Activated T-cell treated with anti-CD3 and anti-CD28 coated beads, Interleukin-2, amount 50 U/mL, for 72 hours (primary cell): Measurements from ENCODE around the gene ECM2. TPM values are rescaled to one million over a fixed set of nuclear protein-coding genes. Genes with fewer than 3 reads are reported as not detected.
A peak's percentile ranks its signal among the peaks of the same experiment; 100 is the strongest.

Experiments
- ATAC-seq, 2 donors: fragments of 150-1000 bp; cut with Tn5 transposase; replicated peaks in 1 of 2; 2 replicates each; pipeline ENCODE4 v1.10.0; 2021; ENCODE audit warnings: moderate library complexity in 2 of 2, mild to moderate bottlenecking in 1 of 2
- DNase-seq, 2 donors: peaks; one replicate each; pipeline ENCODE4 v3.0.0; 2021 to 2022; ENCODE audit warnings: mixed read lengths in 1 of 2
- H3K27ac Mint-ChIP-seq: one replicate; pipeline ENCODE4 v1.8.0; 2022; ENCODE audit warnings: mild to moderate bottlenecking, moderate library complexity, mixed read lengths
- H3K27me3 Mint-ChIP-seq: one replicate; pipeline ENCODE4 v1.8.0; 2022; ENCODE audit warnings: low read depth, mixed read lengths
- H3K36me3 Mint-ChIP-seq, 2 donors: one replicate each; pipeline ENCODE4 v1.8.0; 2022; ENCODE audit warnings: mixed read lengths in 2 of 2, mild to moderate bottlenecking in 1 of 2; ENCODE audit not compliant: insufficient read depth in 2 of 2
- H3K4me1 Mint-ChIP-seq: one replicate; pipeline ENCODE4 v1.8.0; 2022; ENCODE audit warnings: low read depth, mixed read lengths
- H3K4me3 Mint-ChIP-seq, 2 donors: one replicate each; pipeline ENCODE4 v1.8.0; 2022; ENCODE audit warnings: mild to moderate bottlenecking in 2 of 2, mixed read lengths in 2 of 2, moderate library complexity in 2 of 2
- H3K9me3 Mint-ChIP-seq, 2 donors: one replicate each; pipeline ENCODE4 v1.8.0; 2022; ENCODE audit warnings: mixed read lengths in 2 of 2
- total RNA-seq, 2 donors: library from RNA; stranded (reverse); gene quantifications; one replicate each; pipeline ENCODE4 v1.2.3, GENCODE V29; 2022

Gene ECM2
- total RNA-seq, 2 donors from 2014 or later, result not detected

GRCh38 chr9:92506184-92506857 lies 29.5 kb downstream of the ECM2 start:
- no peaks in the 10 kb centered on the region for H3K4me1 Mint-ChIP-seq
- H3K27me3 Mint-ChIP-seq, result no peaks in the 10 kb centered on the region
- no peaks in the 10 kb centered on the region for H3K9me3 Mint-ChIP-seq

GRCh38 chr9:92504881-92505280 lies 30.9 kb downstream of the ECM2 start:
- H3K36me3 Mint-ChIP-seq, result no peaks in the 10 kb centered on the region
- H3K9me3 Mint-ChIP-seq, result no peaks in the 10 kb centered on the region

More at GRCh38 chr9:92506184-92506857, 29.5 kb downstream of the ECM2 start:
- DNase-seq (no peak), ATAC-seq (no peak)
- Mint-ChIP-seq H3K4me3 (no peak overlapping the region), H3K27ac (no peak overlapping the region), H3K36me3 (no peaks in the 10 kb centered on the region)

GRCh38 chr9:92503156-92503555 lies 32.6 kb downstream of the ECM2 start:
- no peaks in the 10 kb centered on the region for H3K36me3 Mint-ChIP-seq
- H3K27me3 Mint-ChIP-seq, result no peaks in the 10 kb centered on the region
- ATAC-seq (no peak), DNase-seq (no peak)
- H3K4me3 Mint-ChIP-seq, result no peak overlapping the region
- no peaks in the 10 kb centered on the region for H3K4me1 Mint-ChIP-seq
- no peaks in the 10 kb centered on the region for H3K9me3 Mint-ChIP-seq
- H3K27ac Mint-ChIP-seq, result no peak overlapping the region

More at GRCh38 chr9:92504881-92505280, 30.9 kb downstream of the ECM2 start:
- no peaks in the 10 kb centered on the region for H3K27me3 Mint-ChIP-seq
- DNase-seq (no peak), ATAC-seq (no peak)
- H3K4me1 Mint-ChIP-seq, result no peaks in the 10 kb centered on the region
- no peak overlapping the region for H3K4me3 Mint-ChIP-seq
- no peak overlapping the region for H3K27ac Mint-ChIP-seq

- Mint-ChIP-seq H3K4me3 (no peak overlapping the region), H3K27ac (no peak overlapping the region), H3K9me3 (no peaks in the 10 kb centered on the region), H3K27me3 (no peaks in the 10 kb centered on the region), H3K36me3 (no peaks in the 10 kb centered on the region), H3K4me1 (no peaks in the 10 kb centered on the region)
- ATAC-seq, result peak in 1 of 2 donors; percentile 51
- peak in 1 of 2 donors; percentile 4 for DNase-seq
Observed at GRCh38 chr9:92501671-92502393, 34.0 kb downstream of the ECM2 start.

GRCh38 chr9:92500725-92501124 lies 35.1 kb downstream of the ECM2 start:
- H3K27me3 Mint-ChIP-seq, result no peaks in the 10 kb centered on the region
- no peak overlapping the region for H3K27ac Mint-ChIP-seq
- H3K9me3 Mint-ChIP-seq, result no peaks in the 10 kb centered on the region
- DNase-seq, result no peak
- H3K36me3 Mint-ChIP-seq, result no peaks in the 10 kb centered on the region
- H3K4me1 Mint-ChIP-seq, result no peaks in the 10 kb centered on the region
- no peak for ATAC-seq
- no peak overlapping the region for H3K4me3 Mint-ChIP-seq

GRCh38 chr9:92499701-92500100 lies 36.1 kb downstream of the ECM2 start:
- no peak overlapping the region for H3K4me3 Mint-ChIP-seq
- no peak for ATAC-seq
- no peaks in the 10 kb centered on the region for H3K27me3 Mint-ChIP-seq
- no peak overlapping the region for H3K27ac Mint-ChIP-seq
- H3K36me3 Mint-ChIP-seq, result no peaks in the 10 kb centered on the region
- H3K4me1 Mint-ChIP-seq, result peaks cover 1% of the 10 kb centered on the region
- no peaks in the 10 kb centered on the region for H3K9me3 Mint-ChIP-seq
- DNase-seq, result no peak

GRCh38 chr9:92496396-92497176 lies 39.2 kb downstream of the ECM2 start:
- Mint-ChIP-seq H3K4me3 (no peak overlapping the region), H3K27me3 (no peaks in the 10 kb centered on the region)
- no peak for ATAC-seq

GRCh38 chr9:92494856-92495255 lies 40.9 kb downstream of the ECM2 start:
- no peak for DNase-seq
- H3K4me3 Mint-ChIP-seq, result no peak overlapping the region
- H3K27me3 Mint-ChIP-seq, result no peaks in the 10 kb centered on the region
- H3K4me1 Mint-ChIP-seq, result peaks cover 11% of the 10 kb centered on the region
- ATAC-seq, result no peak
- H3K9me3 Mint-ChIP-seq, result no peaks in the 10 kb centered on the region
- no peaks in the 10 kb centered on the region for H3K36me3 Mint-ChIP-seq
- H3K27ac Mint-ChIP-seq, result no peak overlapping the region

More at GRCh38 chr9:92496396-92497176, 39.2 kb downstream of the ECM2 start:
- H3K9me3 Mint-ChIP-seq, result no peaks in the 10 kb centered on the region
- no peak overlapping the region for H3K27ac Mint-ChIP-seq
- peaks cover 11% of the 10 kb centered on the region for H3K4me1 Mint-ChIP-seq
- H3K36me3 Mint-ChIP-seq, result no peaks in the 10 kb centered on the region
- DNase-seq, result no peak

GRCh38 chr9:92493749-92494387 lies 41.9 kb downstream of the ECM2 start:
- no peak overlapping the region for H3K4me3 Mint-ChIP-seq
- H3K27me3 Mint-ChIP-seq, result no peaks in the 10 kb centered on the region
- peaks cover 11% of the 10 kb centered on the region for H3K4me1 Mint-ChIP-seq
- no peak overlapping the region for H3K27ac Mint-ChIP-seq
- ATAC-seq (no peak), DNase-seq (no peak)
- no peaks in the 10 kb centered on the region for H3K36me3 Mint-ChIP-seq
- H3K9me3 Mint-ChIP-seq, result no peaks in the 10 kb centered on the region

- Mint-ChIP-seq H3K27ac (no peak overlapping the region), H3K4me1 (peaks cover 11% of the 10 kb centered on the region), H3K27me3 (no peaks in the 10 kb centered on the region), H3K4me3 (no peak overlapping the region), H3K36me3 (no peaks in the 10 kb centered on the region), H3K9me3 (no peaks in the 10 kb centered on the region)
- no peak for ATAC-seq
- DNase-seq, result no peak
Observed at GRCh38 chr9:92492781-92493401, 42.9 kb downstream of the ECM2 start.

- H3K36me3 Mint-ChIP-seq, result no peaks in the 10 kb centered on the region
- DNase-seq (no peak), ATAC-seq (no peak)
- no peak overlapping the region for H3K27ac Mint-ChIP-seq
- H3K9me3 Mint-ChIP-seq, result no peaks in the 10 kb centered on the region
- H3K27me3 Mint-ChIP-seq, result no peaks in the 10 kb centered on the region
- H3K4me1 Mint-ChIP-seq, result peaks cover 2% of the 10 kb centered on the region
- H3K4me3 Mint-ChIP-seq, result no peak overlapping the region
Observed at GRCh38 chr9:92488681-92489550, 46.9 kb downstream of the ECM2 start.

GRCh38 chr9:92486371-92486770 lies 49.4 kb downstream of the ECM2 start:
- Mint-ChIP-seq H3K27ac (no peak overlapping the region), H3K9me3 (no peaks in the 10 kb centered on the region), H3K27me3 (no peaks in the 10 kb centered on the region), H3K4me1 (peaks cover 2% of the 10 kb centered on the region), H3K36me3 (no peaks in the 10 kb centered on the region), H3K4me3 (no peak overlapping the region)
- ATAC-seq, result no peak
- DNase-seq, result no peak
